ENCODE data around the gene C1QTNF12. TPM values are rescaled to one million over a fixed set of nuclear protein-coding genes. Genes with fewer than 3 reads are reported as not detected.

The C1QTNF12 gene
- total and polyA plus RNA-seq, 2 experiments from 2014 or later = 4.1 to 4.2 TPM

DNA sequence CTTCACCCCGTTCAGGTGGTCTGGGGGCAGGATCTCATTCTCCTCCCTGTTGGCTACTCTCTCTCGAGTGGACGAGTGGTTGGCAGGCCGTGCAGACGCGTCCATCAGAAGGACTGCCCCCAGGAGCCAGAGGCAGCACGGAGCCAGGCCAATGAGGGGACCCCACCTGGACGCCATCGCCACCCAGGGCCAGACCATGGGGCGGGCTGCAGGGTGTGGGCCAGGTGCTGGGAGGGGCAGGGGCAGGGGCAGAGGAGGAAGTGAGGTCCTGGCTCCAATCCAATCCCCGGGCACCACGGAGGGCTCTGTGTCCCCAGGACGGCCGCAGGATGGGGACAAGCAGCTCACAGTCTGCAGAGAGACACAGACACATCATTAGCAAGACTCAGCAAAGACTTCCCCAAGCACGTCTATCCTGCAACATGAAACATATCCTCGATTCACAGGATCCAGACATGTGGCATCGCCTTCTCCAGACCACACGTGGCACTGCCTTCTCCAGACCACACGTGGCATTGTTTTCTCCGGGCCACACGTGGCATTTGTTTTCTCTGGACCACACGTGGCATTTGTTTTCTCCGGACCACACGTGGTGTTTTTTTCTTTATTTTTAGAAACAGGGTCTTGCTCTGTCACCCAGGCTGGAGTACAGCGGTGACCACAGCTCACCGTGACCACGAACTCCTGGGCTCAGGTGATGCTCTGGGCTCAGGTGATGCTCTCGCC is 17.8 kb downstream of the C1QTNF12 start:
- no peaks in the 10 kb centered on the region for H3K36me3 ChIP-seq (ENCODE audit: insufficient read depth)
- Mint-ChIP-seq H3K36me3 (ENCODE audit: low read depth) (peaks cover 24% of the 10 kb centered on the region), H3K4me3 (no peak overlapping the region), H3K27me3 (ENCODE audit: insufficient read depth, low read depth, poor library complexity) (peaks cover 14% of the 10 kb centered on the region), H3K4me1 (peaks cover 12% of the 10 kb centered on the region), H3K27ac (no peak overlapping the region), H3K9me3 (peaks cover 5% of the 10 kb centered on the region)
- peaks cover 35% of the 10 kb centered on the region for H3K79me2 ChIP-seq (replicated peaks; ENCODE audit: insufficient read depth)
- H3K4me1 ChIP-seq (ENCODE audit: insufficient read depth) = peaks cover 6% of the 10 kb centered on the region
- H3K4me2 ChIP-seq = no peak overlapping the region
- no peaks in the 10 kb centered on the region for H3K27me3 ChIP-seq (ENCODE audit: insufficient read depth)
- TF ChIP-seq ZNF114 (CRISPR knock-in tag; IDR thresholded peaks at IDR 0.05) (no peak), ZNF331 (CRISPR knock-in tag; IDR thresholded peaks at IDR 0.05; ENCODE audit: low read depth) (no peak), POLR2AphosphoS5 (IDR thresholded peaks at IDR 0.05; ENCODE audit: low read depth) (no peak), CREB1 (CRISPR knock-in tag; IDR thresholded peaks at IDR 0.05; ENCODE audit: low read depth) (no peak), JUNB (IDR thresholded peaks at IDR 0.05; ENCODE audit: unreplicated experiment) (no peak), STAT1 (IDR thresholded peaks at IDR 0.05; ENCODE audit: unreplicated experiment) (no peak), EZH2phosphoT487 (IDR thresholded peaks at IDR 0.05; ENCODE audit: unreplicated experiment) (no peak)
- TF ChIP-seq, protein P1, sequence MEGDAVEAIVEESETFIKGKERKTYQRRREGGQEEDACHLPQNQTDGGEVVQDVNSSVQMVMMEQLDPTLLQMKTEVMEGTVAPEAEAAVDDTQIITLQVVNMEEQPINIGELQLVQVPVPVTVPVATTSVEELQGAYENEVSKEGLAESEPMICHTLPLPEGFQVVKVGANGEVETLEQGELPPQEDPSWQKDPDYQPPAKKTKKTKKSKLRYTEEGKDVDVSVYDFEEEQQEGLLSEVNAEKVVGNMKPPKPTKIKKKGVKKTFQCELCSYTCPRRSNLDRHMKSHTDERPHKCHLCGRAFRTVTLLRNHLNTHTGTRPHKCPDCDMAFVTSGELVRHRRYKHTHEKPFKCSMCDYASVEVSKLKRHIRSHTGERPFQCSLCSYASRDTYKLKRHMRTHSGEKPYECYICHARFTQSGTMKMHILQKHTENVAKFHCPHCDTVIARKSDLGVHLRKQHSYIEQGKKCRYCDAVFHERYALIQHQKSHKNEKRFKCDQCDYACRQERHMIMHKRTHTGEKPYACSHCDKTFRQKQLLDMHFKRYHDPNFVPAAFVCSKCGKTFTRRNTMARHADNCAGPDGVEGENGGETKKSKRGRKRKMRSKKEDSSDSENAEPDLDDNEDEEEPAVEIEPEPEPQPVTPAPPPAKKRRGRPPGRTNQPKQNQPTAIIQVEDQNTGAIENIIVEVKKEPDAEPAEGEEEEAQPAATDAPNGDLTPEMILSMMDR (conservative IDR thresholded peaks at IDR 0.05; ENCODE audit: low read depth in 2 of 2) = no peak
- TF ChIP-seq, protein P2, sequence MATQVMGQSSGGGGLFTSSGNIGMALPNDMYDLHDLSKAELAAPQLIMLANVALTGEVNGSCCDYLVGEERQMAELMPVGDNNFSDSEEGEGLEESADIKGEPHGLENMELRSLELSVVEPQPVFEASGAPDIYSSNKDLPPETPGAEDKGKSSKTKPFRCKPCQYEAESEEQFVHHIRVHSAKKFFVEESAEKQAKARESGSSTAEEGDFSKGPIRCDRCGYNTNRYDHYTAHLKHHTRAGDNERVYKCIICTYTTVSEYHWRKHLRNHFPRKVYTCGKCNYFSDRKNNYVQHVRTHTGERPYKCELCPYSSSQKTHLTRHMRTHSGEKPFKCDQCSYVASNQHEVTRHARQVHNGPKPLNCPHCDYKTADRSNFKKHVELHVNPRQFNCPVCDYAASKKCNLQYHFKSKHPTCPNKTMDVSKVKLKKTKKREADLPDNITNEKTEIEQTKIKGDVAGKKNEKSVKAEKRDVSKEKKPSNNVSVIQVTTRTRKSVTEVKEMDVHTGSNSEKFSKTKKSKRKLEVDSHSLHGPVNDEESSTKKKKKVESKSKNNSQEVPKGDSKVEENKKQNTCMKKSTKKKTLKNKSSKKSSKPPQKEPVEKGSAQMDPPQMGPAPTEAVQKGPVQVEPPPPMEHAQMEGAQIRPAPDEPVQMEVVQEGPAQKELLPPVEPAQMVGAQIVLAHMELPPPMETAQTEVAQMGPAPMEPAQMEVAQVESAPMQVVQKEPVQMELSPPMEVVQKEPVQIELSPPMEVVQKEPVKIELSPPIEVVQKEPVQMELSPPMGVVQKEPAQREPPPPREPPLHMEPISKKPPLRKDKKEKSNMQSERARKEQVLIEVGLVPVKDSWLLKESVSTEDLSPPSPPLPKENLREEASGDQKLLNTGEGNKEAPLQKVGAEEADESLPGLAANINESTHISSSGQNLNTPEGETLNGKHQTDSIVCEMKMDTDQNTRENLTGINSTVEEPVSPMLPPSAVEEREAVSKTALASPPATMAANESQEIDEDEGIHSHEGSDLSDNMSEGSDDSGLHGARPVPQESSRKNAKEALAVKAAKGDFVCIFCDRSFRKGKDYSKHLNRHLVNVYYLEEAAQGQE (IDR thresholded peaks at IDR 0.05; ENCODE audit: unreplicated experiment) = no peak
- TF ChIP-seq, protein P3, sequence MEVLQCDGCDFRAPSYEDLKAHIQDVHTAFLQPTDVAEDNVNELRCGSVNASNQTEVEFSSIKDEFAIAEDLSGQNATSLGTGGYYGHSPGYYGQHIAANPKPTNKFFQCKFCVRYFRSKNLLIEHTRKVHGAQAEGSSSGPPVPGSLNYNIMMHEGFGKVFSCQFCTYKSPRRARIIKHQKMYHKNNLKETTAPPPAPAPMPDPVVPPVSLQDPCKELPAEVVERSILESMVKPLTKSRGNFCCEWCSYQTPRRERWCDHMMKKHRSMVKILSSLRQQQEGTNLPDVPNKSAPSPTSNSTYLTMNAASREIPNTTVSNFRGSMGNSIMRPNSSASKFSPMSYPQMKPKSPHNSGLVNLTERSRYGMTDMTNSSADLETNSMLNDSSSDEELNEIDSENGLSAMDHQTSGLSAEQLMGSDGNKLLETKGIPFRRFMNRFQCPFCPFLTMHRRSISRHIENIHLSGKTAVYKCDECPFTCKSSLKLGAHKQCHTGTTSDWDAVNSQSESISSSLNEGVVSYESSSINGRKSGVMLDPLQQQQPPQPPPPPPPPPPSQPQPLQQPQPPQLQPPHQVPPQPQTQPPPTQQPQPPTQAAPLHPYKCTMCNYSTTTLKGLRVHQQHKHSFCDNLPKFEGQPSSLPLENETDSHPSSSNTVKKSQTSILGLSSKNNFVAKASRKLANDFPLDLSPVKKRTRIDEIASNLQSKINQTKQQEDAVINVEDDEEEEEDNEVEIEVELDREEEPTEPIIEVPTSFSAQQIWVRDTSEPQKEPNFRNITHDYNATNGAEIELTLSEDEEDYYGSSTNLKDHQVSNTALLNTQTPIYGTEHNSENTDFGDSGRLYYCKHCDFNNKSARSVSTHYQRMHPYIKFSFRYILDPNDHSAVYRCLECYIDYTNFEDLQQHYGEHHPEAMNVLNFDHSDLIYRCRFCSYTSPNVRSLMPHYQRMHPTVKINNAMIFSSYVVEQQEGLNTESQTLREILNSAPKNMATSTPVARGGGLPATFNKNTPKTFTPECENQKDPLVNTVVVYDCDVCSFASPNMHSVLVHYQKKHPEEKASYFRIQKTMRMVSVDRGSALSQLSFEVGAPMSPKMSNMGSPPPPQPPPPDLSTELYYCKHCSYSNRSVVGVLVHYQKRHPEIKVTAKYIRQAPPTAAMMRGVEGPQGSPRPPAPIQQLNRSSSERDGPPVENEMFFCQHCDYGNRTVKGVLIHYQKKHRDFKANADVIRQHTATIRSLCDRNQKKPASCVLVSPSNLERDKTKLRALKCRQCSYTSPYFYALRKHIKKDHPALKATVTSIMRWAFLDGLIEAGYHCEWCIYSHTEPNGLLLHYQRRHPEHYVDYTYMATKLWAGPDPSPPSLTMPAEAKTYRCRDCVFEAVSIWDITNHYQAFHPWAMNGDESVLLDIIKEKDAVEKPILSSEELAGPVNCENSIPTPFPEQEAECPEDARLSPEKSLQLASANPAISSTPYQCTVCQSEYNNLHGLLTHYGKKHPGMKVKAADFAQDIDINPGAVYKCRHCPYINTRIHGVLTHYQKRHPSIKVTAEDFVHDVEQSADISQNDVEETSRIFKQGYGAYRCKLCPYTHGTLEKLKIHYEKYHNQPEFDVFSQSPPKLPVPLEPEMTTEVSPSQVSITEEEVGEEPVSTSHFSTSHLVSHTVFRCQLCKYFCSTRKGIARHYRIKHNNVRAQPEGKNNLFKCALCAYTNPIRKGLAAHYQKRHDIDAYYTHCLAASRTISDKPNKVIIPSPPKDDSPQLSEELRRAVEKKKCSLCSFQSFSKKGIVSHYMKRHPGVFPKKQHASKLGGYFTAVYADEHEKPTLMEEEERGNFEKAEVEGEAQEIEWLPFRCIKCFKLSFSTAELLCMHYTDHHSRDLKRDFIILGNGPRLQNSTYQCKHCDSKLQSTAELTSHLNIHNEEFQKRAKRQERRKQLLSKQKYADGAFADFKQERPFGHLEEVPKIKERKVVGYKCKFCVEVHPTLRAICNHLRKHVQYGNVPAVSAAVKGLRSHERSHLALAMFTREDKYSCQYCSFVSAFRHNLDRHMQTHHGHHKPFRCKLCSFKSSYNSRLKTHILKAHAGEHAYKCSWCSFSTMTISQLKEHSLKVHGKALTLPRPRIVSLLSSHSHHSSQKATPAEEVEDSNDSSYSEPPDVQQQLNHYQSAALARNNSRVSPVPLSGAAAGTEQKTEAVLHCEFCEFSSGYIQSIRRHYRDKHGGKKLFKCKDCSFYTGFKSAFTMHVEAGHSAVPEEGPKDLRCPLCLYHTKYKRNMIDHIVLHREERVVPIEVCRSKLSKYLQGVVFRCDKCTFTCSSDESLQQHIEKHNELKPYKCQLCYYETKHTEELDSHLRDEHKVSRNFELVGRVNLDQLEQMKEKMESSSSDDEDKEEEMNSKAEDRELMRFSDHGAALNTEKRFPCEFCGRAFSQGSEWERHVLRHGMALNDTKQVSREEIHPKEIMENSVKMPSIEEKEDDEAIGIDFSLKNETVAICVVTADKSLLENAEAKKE (CRISPR knock-in tag; IDR thresholded peaks at IDR 0.05) = no peak
- no peak overlapping the region for H3K4me3 ChIP-seq
- DNase-seq (ENCODE audit: low spot score) (no peak), ATAC-seq (no peak)
- H2AFZ ChIP-seq = no peak overlapping the region
- no peaks in the 10 kb centered on the region for H3K9me2 ChIP-seq (ENCODE audit: insufficient read depth)
- no peak overlapping the region for H3K27ac ChIP-seq (ENCODE audit: low read depth)
- peaks cover 8% of the 10 kb centered on the region; the same call in 1 of the 2 replicates for H3F3A ChIP-seq (replicated peaks; ENCODE audit: low read depth)
- peaks cover 8% of the 10 kb centered on the region for H4K20me1 ChIP-seq (replicated peaks; ENCODE audit: insufficient read depth)
